Caco-2 (cell line): ENCODE measurements around the gene POLDIP3. TPM values are rescaled to one million over a fixed set of nuclear protein-coding genes. Genes with fewer than 3 reads are reported as not detected.
"Not testable (repeated sequence)": the region's sequence is repeated elsewhere in the genome, so short reads cannot be mapped to it uniquely, and the experiment has no call there.

Source experiments
- BruUV-seq: library from RNA; stranded (reverse); fragments of 400-500 nt; replicated peaks from 2 replicates; lab custom pipeline; 2021; lab: Mats Ljungman, UMichigan
- CTCF ChIA-PET: fragments of 300-600 bp; sonication (Branson Sonifier 250); formaldehyde crosslinking; loops from one replicate; lab custom pipeline; 2022; ENCODE audit warnings: antibody characterized with exemption; lab: Charles Lee
- POLR2A ChIA-PET: fragments of 300-600 bp; sonication (Branson Sonifier 250); formaldehyde crosslinking; loops from one replicate; lab custom pipeline; 2022; ENCODE audit warnings: antibody characterized with exemption; lab: Charles Lee
- DNase-seq, 2 experiments: peaks; one replicate each; pipeline versions ENCODE4 v3.0.0 to v3.0.0-alpha.2; 2020 to 2022
- H3K27me3 ChIP-seq: replicated peaks from 2 replicates; pipeline ENCODE4 v1.6.0; 2011; ENCODE audit warnings: low read length; ENCODE audit not compliant: control insufficient read depth, insufficient read depth
- H3K36me3 ChIP-seq: 2 replicates; pipeline ENCODE4 v1.5.1; 2011; ENCODE audit warnings: low read length; ENCODE audit not compliant: control insufficient read depth, insufficient read depth
- H3K4me1 ChIP-seq: fragments of 250-450 bp; sonication (Bioruptor Pico); 2 replicates; pipeline ENCODE4 v1.5.1; 2020; ENCODE audit warnings: mild to moderate bottlenecking
- H3K4me3 ChIP-seq: 2 replicates; pipeline ENCODE4 v1.5.1; 2011; ENCODE audit warnings: low read depth, mild to moderate bottlenecking, control low read depth, low read length
- H3K9me3 ChIP-seq: fragments of 250-450 bp; sonication (Bioruptor Pico); 2 replicates; pipeline ENCODE4 v1.5.1; 2020; ENCODE audit warnings: mild to moderate bottlenecking, moderate library complexity
- H3K27ac Mint-ChIP-seq: one replicate; pipeline ENCODE4 v1.8.0; 2022; ENCODE audit warnings: mixed read lengths; ENCODE audit not compliant: unreplicated experiment
- H3K27me3 Mint-ChIP-seq: one replicate; pipeline ENCODE4 v1.8.0; 2022; ENCODE audit warnings: mixed read lengths; ENCODE audit not compliant: insufficient read depth, unreplicated experiment
- H3K36me3 Mint-ChIP-seq: one replicate; pipeline ENCODE4 v1.8.0; 2022; ENCODE audit warnings: mild to moderate bottlenecking, mixed read lengths; ENCODE audit not compliant: insufficient read depth, unreplicated experiment
- H3K4me1 Mint-ChIP-seq: one replicate; pipeline ENCODE4 v1.8.0; 2022; ENCODE audit warnings: low read depth, mixed read lengths; ENCODE audit not compliant: unreplicated experiment
- H3K4me3 Mint-ChIP-seq: one replicate; pipeline ENCODE4 v1.8.0; 2022; ENCODE audit warnings: mild to moderate bottlenecking, moderate library complexity, mixed read lengths; ENCODE audit not compliant: unreplicated experiment
- H3K9me3 Mint-ChIP-seq: one replicate; pipeline ENCODE4 v1.8.0; 2022; ENCODE audit warnings: mixed read lengths; ENCODE audit not compliant: unreplicated experiment
- CTCF ChIP-seq, 2 experiments: fragments of 200-600 bp in 1 of 2; IDR thresholded peaks; 1 replicate in 1 of 2; 2 replicates in 1 of 2; pipeline versions ENCODE4 v1.5.1 to v1.8.0; 2011 to 2022; ENCODE audit warnings: antibody characterized with exemption in 1 of 2, control low read depth in 1 of 2, inconsistent platforms in 1 of 2, low read depth in 1 of 2, low read length in 1 of 2, mild to moderate bottlenecking in 1 of 2, moderate library complexity in 1 of 2; ENCODE audit not compliant: insufficient read depth in 1 of 2, severe bottlenecking in 1 of 2, unreplicated experiment in 1 of 2
- intact Hi-C: fragments of 100-400 bp; cut with micrococcal nuclease; formaldehyde crosslinking; loops from one replicate; pipeline ENCODE4 v1.10.0; 2022; ENCODE audit not compliant: unreplicated experiment
- total RNA-seq: library from RNA; stranded (reverse); gene quantifications from 2 replicates; pipeline ENCODE4 v1.2.3, GENCODE V29; 2022

The POLDIP3 gene
- total RNA-seq, 1 experiment from 2014 or later: 70.8 TPM

GRCh38 chr22:42581762-42582716, 32.6 kb downstream of the POLDIP3 start:
- peak; percentile 70 to 85 for DNase-seq
- no peaks in the 10 kb centered on the region for H3K27me3 ChIP-seq
- H3K9me3 ChIP-seq: no peaks in the 10 kb centered on the region
- no peaks in the 10 kb centered on the region for H3K27me3 Mint-ChIP-seq
- TSS peak; percentile 64 for BruUV-seq
- peaks cover 87% of the 10 kb centered on the region for H3K36me3 Mint-ChIP-seq
- no peaks in the 10 kb centered on the region for H3K4me1 ChIP-seq
- ChIA-PET POLR2A (interaction anchor here (0.6 kb wide), 1 partner anchor 65 kb away, joined by 9 read pairs; no protein-coding TSS in a partner anchor), CTCF (no interaction called here)
- H3K4me3 ChIP-seq: peak overlapping the region; percentile 92
- 0 out of 2 replicates have a peak, but pooled peaks cover 1% of the 10 kb centered on the region for H3K36me3 ChIP-seq
- peak overlapping the region; percentile 93 for H3K27ac Mint-ChIP-seq
- peak overlapping the region; percentile 99 for H3K4me3 Mint-ChIP-seq
- no peaks in the 10 kb centered on the region for H3K9me3 Mint-ChIP-seq
- intact Hi-C loops: no loop called here
- TF ChIP-seq CTCF (IDR thresholded peaks at IDR 0.05; ENCODE audit: insufficient read depth in 1 of 2, low read depth in 1 of 2, low read length in 1 of 2, severe bottlenecking in 1 of 2, unreplicated experiment in 1 of 2): no peak
- no peaks in the 10 kb centered on the region for H3K4me1 Mint-ChIP-seq

GRCh38 chr22:42581194-42581761, 33.4 kb downstream of the POLDIP3 start:
- H3K4me1 Mint-ChIP-seq, H3K27me3 ChIP-seq, H3K4me1 ChIP-seq, H3K9me3 ChIP-seq, intact Hi-C loops, POLR2A ChIA-PET, H3K27me3 Mint-ChIP-seq, H3K36me3 ChIP-seq, CTCF ChIA-PET, H3K9me3 Mint-ChIP-seq: not testable (repeated sequence)
- H3K36me3 Mint-ChIP-seq: peaks cover 82% of the 10 kb centered on the region
- H3K4me3 ChIP-seq: peak overlapping the region; percentile 92
- peak in 1 of 2 experiments; percentile 40 for DNase-seq
- peak overlapping the region; percentile 93 for H3K27ac Mint-ChIP-seq
- BruUV-seq: TSS peak; percentile 56
- peak overlapping the region; percentile 99 for H3K4me3 Mint-ChIP-seq

GRCh38 chr22:42580040-42580439, 34.6 kb downstream of the POLDIP3 start:
- DNase-seq, H3K4me3 Mint-ChIP-seq: not testable (repeated sequence)
- peaks cover 75% of the 10 kb centered on the region for H3K36me3 Mint-ChIP-seq

More at GRCh38 chr22:42580040-42580439, 34.6 kb downstream of the POLDIP3 start:
- POLR2A ChIA-PET, H3K27me3 ChIP-seq, H3K4me1 Mint-ChIP-seq, H3K36me3 ChIP-seq, H3K27me3 Mint-ChIP-seq, H3K27ac Mint-ChIP-seq, CTCF ChIA-PET, H3K9me3 Mint-ChIP-seq, H3K4me3 ChIP-seq, H3K4me1 ChIP-seq, H3K9me3 ChIP-seq, intact Hi-C loops, BruUV-seq: not testable (repeated sequence)
